KOPT-K1 (cell line): Measurements from ENCODE around the gene COPB1.

ENCODE experiments used
- H3K27ac ChIP-seq: fragments of 200-600 bp; sonication (generic); 2 replicates; pipeline ENCODE4 v1.5.1; 2016; ENCODE audit warnings: antibody characterized with exemption, mild to moderate bottlenecking, low read depth, low read length; ENCODE audit not compliant: poor library complexity, severe bottlenecking
- H3K36me3 ChIP-seq: fragments of 200-600 bp; sonication (generic); 2 replicates; pipeline ENCODE4 v1.5.1; 2017; ENCODE audit warnings: antibody characterized with exemption, mild to moderate bottlenecking, low read length, moderate library complexity; ENCODE audit not compliant: insufficient read depth
- H3K9me3 ChIP-seq: fragments of 200-600 bp; sonication (generic); 2 replicates; pipeline ENCODE4 v1.5.1; 2017; ENCODE audit warnings: antibody characterized with exemption, low read length, mild to moderate bottlenecking; ENCODE audit not compliant: insufficient read depth, poor library complexity, severe bottlenecking

COPB1 gene

DNA sequence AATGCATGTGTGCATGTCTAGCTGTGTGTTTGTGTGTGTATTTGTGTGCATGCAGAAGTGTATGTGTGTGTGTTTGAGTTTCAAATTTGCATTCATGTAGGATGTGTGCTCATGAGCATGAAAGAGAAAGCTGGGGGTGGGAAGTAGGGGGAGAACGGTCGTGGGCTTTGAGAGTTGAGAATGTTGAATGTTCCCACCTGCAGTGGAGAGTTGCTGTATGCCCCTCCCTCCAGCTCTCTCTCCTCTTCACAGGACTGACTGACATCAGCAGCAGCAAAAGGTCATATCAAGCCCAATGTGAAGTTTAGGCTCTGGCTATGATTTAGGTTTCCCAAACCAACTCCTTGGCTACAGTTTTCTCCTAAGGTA is 76.8 kb downstream of the COPB1 start:
- Histone ChIP-seq H3K27ac (peak overlapping the region; percentile 16), H3K9me3 (no peaks in the 10 kb centered on the region), H3K36me3 (no peaks in the 10 kb centered on the region)

DNA sequence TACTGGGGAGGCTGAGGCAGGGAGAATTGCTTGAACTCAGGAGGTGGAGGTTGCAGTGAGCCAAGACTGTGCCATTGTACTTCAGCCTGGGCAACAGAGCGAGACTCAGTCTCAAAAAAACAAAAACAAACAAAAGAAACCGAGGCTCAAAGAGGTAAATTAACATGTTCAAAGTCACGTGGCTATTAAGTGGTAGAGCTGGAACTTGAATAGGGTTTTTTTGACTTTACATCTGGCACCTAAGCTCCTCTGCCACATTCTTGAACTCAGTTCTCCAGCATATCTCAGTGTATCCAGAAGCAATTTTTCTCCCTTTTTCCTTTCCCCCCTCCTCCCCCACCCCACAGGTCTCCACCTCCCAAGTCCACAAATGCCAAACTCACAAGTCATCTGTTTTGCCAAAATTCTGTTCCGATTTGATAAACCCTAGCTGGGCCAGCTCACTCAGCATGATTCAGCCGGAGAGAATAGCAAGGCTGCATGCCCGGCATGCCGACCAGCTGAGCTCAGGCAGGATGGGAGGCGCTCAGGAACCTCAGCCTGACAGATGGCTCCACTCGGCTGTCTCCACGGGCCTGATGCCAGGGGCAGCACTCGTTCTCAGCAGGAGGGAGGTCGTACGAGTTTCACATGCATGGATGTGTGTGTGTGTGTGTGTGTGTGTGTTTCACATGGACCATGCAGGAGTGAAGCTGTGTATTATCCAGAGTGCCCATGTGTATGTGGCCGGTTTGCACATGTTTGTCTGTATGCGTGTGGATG is 77.4 kb downstream of the COPB1 start:
- Histone ChIP-seq H3K9me3 (no peaks in the 10 kb centered on the region), H3K27ac (peak overlapping the region; percentile 16), H3K36me3 (no peaks in the 10 kb centered on the region)

DNA sequence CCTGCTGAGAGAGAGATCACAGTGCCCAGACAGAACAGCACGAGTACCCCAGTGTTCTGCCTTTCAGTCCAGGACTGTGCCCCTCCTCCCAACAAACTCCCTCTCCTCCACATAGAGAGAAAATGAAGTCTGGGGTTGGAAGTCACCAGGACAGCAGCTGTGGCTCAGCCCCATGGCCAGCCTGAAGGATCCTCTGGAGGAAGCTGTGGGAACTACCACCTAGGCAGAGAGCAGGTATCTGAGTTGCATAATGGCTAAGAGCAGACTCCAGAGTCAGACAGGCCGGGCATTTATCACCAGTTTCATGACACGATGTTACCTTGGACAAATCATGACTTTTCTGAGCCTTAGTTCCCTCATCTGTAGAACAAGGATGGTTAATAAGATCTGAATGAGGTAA is 79.4 kb downstream of the COPB1 start:
- Histone ChIP-seq H3K27ac (no peak overlapping the region), H3K9me3 (no peaks in the 10 kb centered on the region), H3K36me3 (no peaks in the 10 kb centered on the region)

DNA sequence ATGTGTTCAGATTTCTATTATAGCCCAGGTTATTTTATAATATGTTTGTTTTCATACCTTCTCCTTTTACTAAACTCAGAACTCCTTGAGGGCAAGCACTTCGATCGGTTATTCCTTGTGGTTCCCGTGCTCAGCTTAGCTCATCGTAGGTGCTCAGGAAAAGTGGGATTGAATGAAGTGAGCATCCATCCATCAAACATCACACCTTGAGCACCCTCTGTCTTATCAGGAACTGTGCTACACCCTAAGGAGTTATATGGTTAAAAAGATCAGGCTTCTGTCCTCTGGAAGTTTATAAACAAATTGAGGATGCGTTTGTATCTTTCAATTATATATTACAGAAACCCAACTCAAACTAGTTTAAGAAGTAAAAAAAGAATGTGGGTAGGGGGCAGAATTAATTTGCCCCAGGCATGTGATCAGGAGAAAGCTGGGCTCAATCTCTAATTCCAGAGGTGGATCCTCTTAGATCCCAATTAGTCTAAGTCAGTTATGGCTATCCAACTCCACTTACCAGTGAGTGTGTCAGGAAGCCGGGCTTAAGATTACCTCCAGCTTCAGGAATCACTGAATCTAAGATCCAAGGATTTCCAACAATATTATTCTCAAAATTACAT is 80.7 kb downstream of the COPB1 start:
- H3K27ac ChIP-seq, result peak overlapping the region; percentile 24
- H3K36me3 ChIP-seq, result no peaks in the 10 kb centered on the region

DNA sequence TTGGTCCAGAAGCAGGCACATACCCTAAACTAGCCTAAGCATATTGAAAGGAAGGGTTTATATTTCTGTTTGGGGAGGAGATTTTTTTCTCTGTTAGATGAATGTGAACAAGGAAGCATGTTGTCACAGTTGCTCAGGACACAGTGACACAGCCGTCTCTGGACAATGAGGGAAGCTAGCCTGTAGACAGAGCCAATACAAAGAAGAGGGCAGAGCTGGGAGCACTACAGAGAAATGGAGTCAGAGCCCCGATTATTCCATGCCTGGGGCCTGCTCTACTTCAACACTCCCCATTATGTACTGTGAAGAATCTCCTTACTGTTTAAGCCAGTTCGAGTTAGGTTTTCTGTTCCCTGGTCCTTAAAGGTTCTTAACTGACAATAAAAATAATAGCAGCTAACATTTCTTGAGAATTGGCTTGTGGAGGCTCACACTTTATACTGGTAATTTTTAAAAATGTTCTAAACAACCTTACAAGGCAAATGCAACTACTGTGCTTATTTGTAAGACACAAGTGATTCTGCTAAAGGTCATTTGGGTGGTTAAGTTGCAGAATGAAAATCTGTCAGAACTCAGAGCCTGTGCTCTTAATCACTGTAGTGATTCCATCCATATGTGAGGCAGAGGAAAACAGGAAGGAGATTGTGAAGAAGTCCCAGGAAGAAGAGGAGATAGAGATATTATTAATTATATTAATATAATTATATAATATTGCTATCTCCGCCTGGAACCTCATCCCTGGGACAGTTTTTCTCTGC is 81.8 kb downstream of the COPB1 start:
- H3K36me3 ChIP-seq, result no peaks in the 10 kb centered on the region
- H3K27ac ChIP-seq, result peak overlapping the region; percentile 97
- no peaks in the 10 kb centered on the region for H3K9me3 ChIP-seq

More for the DNA sequence above, 80.7 kb downstream of the COPB1 start:
- H3K9me3 ChIP-seq, result no peaks in the 10 kb centered on the region

DNA sequence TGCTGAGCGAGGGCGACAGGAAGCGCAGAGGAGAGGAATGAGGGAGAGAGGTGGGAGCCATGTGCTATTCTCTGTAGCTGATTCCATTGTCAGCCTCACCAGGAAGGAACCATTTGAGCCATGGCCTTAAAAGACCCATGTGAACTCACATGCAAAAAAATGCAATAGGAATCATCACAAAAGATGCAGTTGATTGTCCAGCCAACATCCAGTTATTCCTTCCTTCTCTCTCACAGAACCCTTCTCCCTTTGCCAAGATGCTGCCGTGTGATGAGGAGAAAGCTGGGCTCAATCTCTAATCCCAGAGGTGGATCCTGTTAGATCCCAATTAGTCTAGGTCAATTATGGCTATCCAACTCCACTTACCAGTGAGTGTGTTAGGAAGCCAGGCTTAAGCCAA is 82.4 kb downstream of the COPB1 start:
- no peaks in the 10 kb centered on the region for H3K9me3 ChIP-seq
- no peaks in the 10 kb centered on the region for H3K36me3 ChIP-seq
- peak overlapping the region; percentile 97 for H3K27ac ChIP-seq

DNA sequence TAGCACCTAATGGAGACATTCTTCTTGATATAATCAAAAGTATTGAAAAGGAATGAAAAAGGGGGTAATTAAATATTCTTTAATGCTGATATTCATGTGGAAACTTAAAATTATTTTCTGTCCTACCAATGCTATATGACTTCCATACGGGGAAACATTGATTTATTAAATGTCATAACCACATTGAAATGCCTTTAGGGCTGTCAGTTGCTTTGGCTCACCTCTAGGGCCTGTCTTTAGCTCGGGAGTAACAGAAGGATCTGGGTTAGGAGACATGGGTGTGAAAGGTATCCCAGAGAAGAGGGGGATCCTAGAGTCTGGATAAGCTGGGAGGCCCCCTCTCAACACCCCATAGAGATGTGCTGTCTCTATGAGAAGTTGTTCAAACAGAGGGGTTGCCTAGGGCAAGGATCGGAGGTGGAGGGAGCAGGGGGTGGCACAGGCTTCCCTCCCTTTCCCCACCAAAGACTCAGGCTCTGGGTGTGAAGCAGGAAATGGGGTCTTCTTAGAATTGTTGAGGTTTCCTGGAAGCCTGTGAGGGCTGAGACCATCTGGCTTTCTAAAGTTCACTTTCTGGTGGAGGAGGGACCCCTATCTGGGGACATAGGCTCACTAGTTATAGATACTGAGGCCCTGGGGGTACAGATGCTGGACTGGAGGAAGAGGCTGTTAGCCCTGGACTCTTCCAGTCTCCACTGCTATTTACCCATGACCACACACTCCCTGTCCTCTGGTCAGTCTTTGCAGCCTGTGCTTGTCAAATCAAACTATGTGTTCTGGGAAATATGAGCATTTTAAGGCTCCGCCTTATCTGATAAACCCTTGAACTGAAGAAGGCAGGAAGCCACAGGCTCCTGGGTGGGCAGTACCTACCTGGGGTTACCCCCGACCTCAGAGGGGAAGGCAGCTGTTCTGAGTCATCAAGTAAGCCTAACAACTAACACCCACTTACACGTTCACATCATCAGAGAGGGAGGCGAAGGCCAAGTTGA is 84.8 kb downstream of the COPB1 start:
- H3K9me3 ChIP-seq, result no peaks in the 10 kb centered on the region
- peak overlapping the region; percentile 97 for H3K27ac ChIP-seq
- H3K36me3 ChIP-seq, result no peaks in the 10 kb centered on the region

DNA sequence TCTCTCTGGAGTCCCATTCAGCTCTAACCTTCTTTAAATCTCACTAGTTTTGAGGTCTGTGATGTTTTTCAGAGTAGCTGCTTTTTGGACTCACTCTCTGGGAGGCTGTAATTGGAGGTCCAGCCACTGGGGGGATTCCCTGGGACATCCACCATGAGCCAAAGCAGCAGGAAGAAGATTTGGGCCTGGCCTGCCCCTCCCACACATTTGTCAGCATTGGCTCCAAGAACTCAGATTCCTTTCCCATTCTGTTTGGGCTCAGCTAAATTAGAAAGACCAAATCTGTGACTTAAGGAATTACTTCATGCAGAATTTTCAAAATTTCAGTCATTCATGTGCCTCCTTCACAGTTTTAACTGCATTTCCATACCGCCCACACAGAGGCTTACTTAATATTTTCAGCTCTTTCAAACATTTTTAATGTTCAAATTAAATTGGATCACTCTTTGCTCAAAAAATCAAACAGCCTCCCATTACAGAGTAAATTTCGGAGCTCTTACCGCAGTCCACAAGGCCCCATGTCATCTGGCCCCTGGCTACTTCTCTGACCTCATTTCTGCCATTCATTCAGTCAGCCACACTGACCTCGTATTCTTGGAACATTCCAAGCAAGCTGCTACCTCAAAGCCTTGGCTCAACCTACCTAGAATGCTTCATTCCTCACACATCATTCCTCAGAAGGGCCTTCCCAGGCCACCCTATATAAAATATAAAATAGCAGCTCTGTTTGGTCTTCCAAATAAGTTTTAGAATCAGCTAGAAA is 86.1 kb downstream of the COPB1 start:
- Histone ChIP-seq H3K27ac (peak overlapping the region; percentile 97), H3K9me3 (no peaks in the 10 kb centered on the region), H3K36me3 (no peaks in the 10 kb centered on the region)

DNA sequence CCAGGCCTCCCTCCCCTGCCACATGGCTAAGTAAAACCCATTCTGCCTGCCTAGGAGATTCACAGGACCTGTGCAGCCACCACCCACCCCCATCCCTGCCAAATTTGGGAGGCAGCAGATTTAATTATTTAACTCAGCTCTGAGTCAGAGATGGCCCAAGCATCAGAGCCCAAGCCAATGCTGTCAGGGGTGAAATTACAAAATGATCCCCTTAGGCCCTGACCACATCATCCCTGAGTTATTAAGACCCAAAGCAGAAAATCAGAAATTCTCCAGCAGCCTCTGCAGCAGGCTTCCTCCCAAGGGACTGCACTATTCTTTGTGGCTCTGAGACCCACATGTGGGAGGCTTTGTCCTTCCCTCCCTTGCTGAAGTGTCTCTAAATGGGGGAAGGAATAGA is 87.8 kb downstream of the COPB1 start:
- Histone ChIP-seq H3K9me3 (no peaks in the 10 kb centered on the region), H3K27ac (peak overlapping the region; percentile 97), H3K36me3 (no peaks in the 10 kb centered on the region)

DNA sequence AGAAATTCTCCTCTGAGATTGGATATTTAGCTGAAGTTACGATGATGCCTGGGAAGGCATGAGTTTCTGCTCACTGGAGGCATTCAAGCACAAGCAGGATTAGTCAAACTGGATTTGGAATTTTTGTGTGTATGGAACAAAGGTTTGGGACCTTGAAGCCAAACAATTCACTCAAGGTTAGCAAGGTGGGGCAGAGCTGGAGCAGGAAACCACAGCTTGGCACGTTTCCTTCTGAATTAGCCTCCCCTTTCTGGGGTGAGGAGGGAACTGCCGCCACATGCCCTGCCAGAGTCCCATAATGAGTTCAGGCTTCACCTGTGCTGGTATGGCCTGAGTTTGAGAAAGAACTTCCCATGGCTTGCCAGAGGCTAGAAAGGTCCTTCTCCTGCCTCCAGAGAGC is 89.7 kb downstream of the COPB1 start:
- H3K36me3 ChIP-seq, result no peaks in the 10 kb centered on the region
- peak overlapping the region; percentile 97 for H3K27ac ChIP-seq
- no peaks in the 10 kb centered on the region for H3K9me3 ChIP-seq

DNA sequence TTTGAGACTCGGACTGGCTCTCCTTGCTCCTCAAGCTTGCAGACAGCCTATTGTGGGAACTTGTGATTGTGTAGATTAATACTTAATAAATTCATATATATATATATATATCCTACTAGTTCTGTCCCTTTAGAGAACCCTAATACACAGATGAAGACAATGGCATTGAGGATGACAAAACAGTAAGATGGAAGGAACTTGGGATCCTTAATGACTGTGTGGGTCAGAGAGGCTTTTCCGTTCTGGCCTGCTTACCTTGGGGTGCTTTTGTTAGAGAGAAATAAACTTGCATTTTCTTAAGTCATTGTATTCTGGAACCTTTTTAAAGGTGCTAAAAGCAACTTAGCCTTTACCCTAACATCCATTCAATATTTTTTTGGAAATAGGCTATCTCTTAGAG is 91.0 kb downstream of the COPB1 start:
- H3K36me3 ChIP-seq, result no peaks in the 10 kb centered on the region
- H3K9me3 ChIP-seq, result no peaks in the 10 kb centered on the region
- no peak overlapping the region for H3K27ac ChIP-seq
